C1 segment of cervical spinal cord (tissue), 14 donors: Measurements from ENCODE around the gene ATP8A2.
"Not testable (repeated sequence)": the region's sequence is repeated elsewhere in the genome, so short reads cannot be mapped to it uniquely, and the experiment has no call there.

Experiments
- DNase-seq, 14 donors: peaks; one replicate each; lab custom pipeline; 2025; lab: John Stamatoyannopoulos, UW

ATP8A2 gene

GRCh38 chr13:25541434-25542123 lies 169.8 kb downstream of the ATP8A2 start:
- DNase-seq = no peak

GRCh38 chr13:25548991-25549390 lies 177.2 kb downstream of the ATP8A2 start:
- not testable (repeated sequence) for DNase-seq

GRCh38 chr13:25561812-25562211 lies 190.0 kb downstream of the ATP8A2 start:
- DNase-seq = peak in 1 of 14 donors; percentile 63

- no peak for DNase-seq
Observed at GRCh38 chr13:25570185-25570584, 198.4 kb downstream of the ATP8A2 start.

GRCh38 chr13:25571237-25571636 lies 199.5 kb downstream of the ATP8A2 start:
- no peak for DNase-seq

GRCh38 chr13:25572171-25572570 lies 200.4 kb downstream of the ATP8A2 start:
- DNase-seq = not testable (repeated sequence)

- peak in 13 of 14 donors; percentile 5 to 88 (median 60) for DNase-seq
Observed at GRCh38 chr13:25574437-25575411, 202.9 kb downstream of the ATP8A2 start.

GRCh38 chr13:25575562-25575961 lies 203.8 kb downstream of the ATP8A2 start:
- DNase-seq = no peak

GRCh38 chr13:25578526-25578925 lies 206.8 kb downstream of the ATP8A2 start:
- no peak for DNase-seq

- DNase-seq = no peak
Observed at GRCh38 chr13:25579221-25579620, 207.4 kb downstream of the ATP8A2 start.

- DNase-seq = no peak
Observed at GRCh38 chr13:25581351-25581750, 209.6 kb downstream of the ATP8A2 start.

- DNase-seq = no peak
Observed at GRCh38 chr13:25584087-25584486, 212.3 kb downstream of the ATP8A2 start.

- DNase-seq = no peak
Observed at GRCh38 chr13:25585000-25585399, 213.2 kb downstream of the ATP8A2 start.

- no peak for DNase-seq
Observed at GRCh38 chr13:25587326-25587980, 215.7 kb downstream of the ATP8A2 start.

- no peak for DNase-seq
Observed at GRCh38 chr13:25588336-25589060, 216.7 kb downstream of the ATP8A2 start.

- DNase-seq = no peak
Observed at GRCh38 chr13:25598421-25598820, 226.6 kb downstream of the ATP8A2 start.

- no peak for DNase-seq
Observed at GRCh38 chr13:25602176-25602575, 230.4 kb downstream of the ATP8A2 start.

GRCh38 chr13:25604106-25604505 lies 232.3 kb downstream of the ATP8A2 start:
- no peak for DNase-seq

GRCh38 chr13:25607096-25607495 lies 235.3 kb downstream of the ATP8A2 start:
- no peak for DNase-seq

- peak in 1 of 14 donors; percentile 4 for DNase-seq
Observed at GRCh38 chr13:25608181-25608580, 236.4 kb downstream of the ATP8A2 start.

- DNase-seq = no peak
Observed at GRCh38 chr13:25616674-25617073, 244.9 kb downstream of the ATP8A2 start.
